Measurements from ENCODE around the gene FHL3.
"Not testable (repeated sequence)": the region's sequence is repeated elsewhere in the genome, so short reads cannot be mapped to it uniquely, and the experiment has no call there.

DNA sequence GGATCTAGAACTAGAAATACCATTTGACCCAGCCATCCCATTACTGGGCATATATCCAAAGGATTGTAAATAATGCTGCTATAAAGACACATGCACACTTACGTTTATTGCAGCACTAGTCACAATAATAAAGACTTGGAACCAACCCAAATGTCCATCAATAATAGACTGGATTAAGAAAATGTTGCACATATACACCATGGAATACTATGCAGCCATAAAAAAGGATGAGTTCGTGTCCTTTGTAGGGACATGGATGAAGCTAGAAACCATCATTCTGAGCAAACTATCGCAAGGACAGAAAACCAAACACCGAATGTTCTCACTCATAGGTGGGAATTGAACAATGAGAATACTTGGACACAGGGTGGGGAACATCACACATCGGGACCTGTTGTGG, 31.6 kb downstream of the FHL3 start:
- TF ChIP-seq, protein P1, sequence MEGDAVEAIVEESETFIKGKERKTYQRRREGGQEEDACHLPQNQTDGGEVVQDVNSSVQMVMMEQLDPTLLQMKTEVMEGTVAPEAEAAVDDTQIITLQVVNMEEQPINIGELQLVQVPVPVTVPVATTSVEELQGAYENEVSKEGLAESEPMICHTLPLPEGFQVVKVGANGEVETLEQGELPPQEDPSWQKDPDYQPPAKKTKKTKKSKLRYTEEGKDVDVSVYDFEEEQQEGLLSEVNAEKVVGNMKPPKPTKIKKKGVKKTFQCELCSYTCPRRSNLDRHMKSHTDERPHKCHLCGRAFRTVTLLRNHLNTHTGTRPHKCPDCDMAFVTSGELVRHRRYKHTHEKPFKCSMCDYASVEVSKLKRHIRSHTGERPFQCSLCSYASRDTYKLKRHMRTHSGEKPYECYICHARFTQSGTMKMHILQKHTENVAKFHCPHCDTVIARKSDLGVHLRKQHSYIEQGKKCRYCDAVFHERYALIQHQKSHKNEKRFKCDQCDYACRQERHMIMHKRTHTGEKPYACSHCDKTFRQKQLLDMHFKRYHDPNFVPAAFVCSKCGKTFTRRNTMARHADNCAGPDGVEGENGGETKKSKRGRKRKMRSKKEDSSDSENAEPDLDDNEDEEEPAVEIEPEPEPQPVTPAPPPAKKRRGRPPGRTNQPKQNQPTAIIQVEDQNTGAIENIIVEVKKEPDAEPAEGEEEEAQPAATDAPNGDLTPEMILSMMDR (IDR thresholded peaks at IDR 0.05) = not testable (repeated sequence)
- not testable (repeated sequence) for TF ChIP-seq POLR2A (IDR thresholded peaks at IDR 0.05)

All from vagina (tissue), 2 donors.